Measurements from ENCODE around the gene PARP6. TPM values are rescaled to one million over a fixed set of nuclear protein-coding genes. Genes with fewer than 3 reads are reported as not detected.

The PARP6 gene
- total and polyA plus RNA-seq, 7 experiments from 2014 or later, result 19.7 to 129 (median 124) TPM

GRCh38 chr15:72192416-72192815, 79.9 kb downstream of the PARP6 start:
- ChIA-PET CTCF (no interaction called here), POLR2A (no interaction called here)
- intact Hi-C loops (cut with micrococcal nuclease), result loop anchor here (10.0 kb wide), 2 partner anchors 78 to 342 kb away; partner anchors contain the start of genes MYO9A (in 1 of the 2) and SENP8 (in 1 of the 2)
- Histone ChIP-seq H3K9me3 (ENCODE audit: control insufficient read depth in 2 of 3, low read length in 3 of 3) (no peaks in the 10 kb centered on the region), H3K4me3 (ENCODE audit: low read length) (no peak overlapping the region), H3K4me1 (ENCODE audit: control insufficient read depth in 2 of 2, insufficient read depth in 2 of 2, low read length in 2 of 2) (no peaks in the 10 kb centered on the region), H3K27ac (ENCODE audit: low read depth, low read length) (no peak overlapping the region), H3K36me3 (ENCODE audit: control insufficient read depth in 2 of 3, insufficient read depth in 3 of 3, low read length in 3 of 3) (no peaks in the 10 kb centered on the region), H3K27me3 (ENCODE audit: control insufficient read depth in 2 of 2, insufficient read depth in 2 of 2, low read length in 2 of 2) (no peaks in the 10 kb centered on the region)
- Mint-ChIP-seq H3K36me3 (peaks cover 0 to 1% (median 0%) of the 10 kb centered on the region in 5 donors), H3K4me1 (peaks cover 0 to 5% (median 0%) of the 10 kb centered on the region in 7 donors), H3K9me3 (no peaks in the 10 kb centered on the region), H3K27ac (no peak overlapping the region), H3K4me3 (no peak overlapping the region), H3K27me3 (peaks cover 23 to 46% (median 31%) of the 10 kb centered on the region in 5 donors)
- ATAC-seq (no peak), DNase-seq (no peak)

Other genes starting within 250 kb of the PARP6 start
- 10 to 100 TPM; 21.6 to 53.3 (median 29.7) TPM for gene MYO9A, start 154.4 kb downstream of the PARP6 start, total RNA-seq
- gene MYO9A, start 154.4 kb downstream of the PARP6 start, polyA plus RNA-seq, result 10 to 100 TPM in 1 of 2 donors, 1 to 10 TPM in 1; 8.4 to 20.7 TPM
- gene SENP8, start 154.2 kb downstream of the PARP6 start, total RNA-seq, result 1 to 10 TPM in 3 of 5 experiments, under 1 TPM in 2; 0.34 to 1.6 (median 1.4) TPM
- gene SENP8, start 154.2 kb downstream of the PARP6 start, polyA plus RNA-seq, result 1 to 10 TPM; 1.2 TPM
- gene GRAMD2A, start 74.8 kb downstream of the PARP6 start, total RNA-seq, result not detected
- not detected for gene GRAMD2A, start 74.8 kb downstream of the PARP6 start, polyA plus RNA-seq
- gene PKM, start 41.4 kb downstream of the PARP6 start, total RNA-seq, result 1,000 to 10,000 TPM in 1 of 5 experiments, 100 to 1,000 TPM in 4; 237 to 1,627 (median 329) TPM
- 100 to 1,000 TPM; 422 to 485 TPM for gene PKM, start 41.4 kb downstream of the PARP6 start, polyA plus RNA-seq
- gene CELF6, start 47.6 kb upstream of the PARP6 start, total RNA-seq, result 1 to 10 TPM; 1.2 to 5.7 (median 3.8) TPM
- under 1 TPM; 0.10 to 0.59 TPM for gene CELF6, start 47.6 kb upstream of the PARP6 start, polyA plus RNA-seq
- 100 to 1,000 TPM in 2 of 5 experiments, 10 to 100 TPM in 3; 83.1 to 101 (median 94.8) TPM for gene HEXA, start 103.5 kb upstream of the PARP6 start, total RNA-seq
- 10 to 100 TPM; 60.3 to 81.0 TPM for gene HEXA, start 103.5 kb upstream of the PARP6 start, polyA plus RNA-seq
- gene TMEM202, start 125.8 kb upstream of the PARP6 start, total RNA-seq, result not detected
- gene TMEM202, start 125.8 kb upstream of the PARP6 start, polyA plus RNA-seq, result not detected
- gene ARIH1, start 201.8 kb upstream of the PARP6 start, total RNA-seq, result 100 to 1,000 TPM; 128 to 191 (median 181) TPM
- gene ARIH1, start 201.8 kb upstream of the PARP6 start, polyA plus RNA-seq, result 10 to 100 TPM; 20.1 to 23.3 TPM

Measured in naive thymus-derived CD4-positive, alpha-beta T cell (primary cell).